ENCODE data around the gene NFE2L3.

- TF ChIP-seq, protein P1, sequence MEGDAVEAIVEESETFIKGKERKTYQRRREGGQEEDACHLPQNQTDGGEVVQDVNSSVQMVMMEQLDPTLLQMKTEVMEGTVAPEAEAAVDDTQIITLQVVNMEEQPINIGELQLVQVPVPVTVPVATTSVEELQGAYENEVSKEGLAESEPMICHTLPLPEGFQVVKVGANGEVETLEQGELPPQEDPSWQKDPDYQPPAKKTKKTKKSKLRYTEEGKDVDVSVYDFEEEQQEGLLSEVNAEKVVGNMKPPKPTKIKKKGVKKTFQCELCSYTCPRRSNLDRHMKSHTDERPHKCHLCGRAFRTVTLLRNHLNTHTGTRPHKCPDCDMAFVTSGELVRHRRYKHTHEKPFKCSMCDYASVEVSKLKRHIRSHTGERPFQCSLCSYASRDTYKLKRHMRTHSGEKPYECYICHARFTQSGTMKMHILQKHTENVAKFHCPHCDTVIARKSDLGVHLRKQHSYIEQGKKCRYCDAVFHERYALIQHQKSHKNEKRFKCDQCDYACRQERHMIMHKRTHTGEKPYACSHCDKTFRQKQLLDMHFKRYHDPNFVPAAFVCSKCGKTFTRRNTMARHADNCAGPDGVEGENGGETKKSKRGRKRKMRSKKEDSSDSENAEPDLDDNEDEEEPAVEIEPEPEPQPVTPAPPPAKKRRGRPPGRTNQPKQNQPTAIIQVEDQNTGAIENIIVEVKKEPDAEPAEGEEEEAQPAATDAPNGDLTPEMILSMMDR (IDR thresholded peaks at IDR 0.05 in 2 of 3, conservative IDR thresholded peaks at IDR 0.05 in 1 of 3; ENCODE audit: insufficient read depth in 2 of 3, low read depth in 1 of 3, low read length in 3 of 3), result no peak
- TF ChIP-seq PHF21A (IDR thresholded peaks at IDR 0.05; ENCODE audit: borderline replicate concordance, low read depth) (no peak), HCFC1 (IDR thresholded peaks at IDR 0.05; ENCODE audit: low read depth, low read length) (no peak), ZNF609 (CRISPR knock-in tag; IDR thresholded peaks at IDR 0.05; ENCODE audit: borderline replicate concordance) (no peak), LCOR (CRISPR knock-in tag; IDR thresholded peaks at IDR 0.05) (no peak), CHD2 (IDR thresholded peaks at IDR 0.05; ENCODE audit: low read depth, low read length) (no peak), CREM (IDR thresholded peaks at IDR 0.05; ENCODE audit: low read depth) (no peak)
- TF ChIP-seq, protein P2, sequence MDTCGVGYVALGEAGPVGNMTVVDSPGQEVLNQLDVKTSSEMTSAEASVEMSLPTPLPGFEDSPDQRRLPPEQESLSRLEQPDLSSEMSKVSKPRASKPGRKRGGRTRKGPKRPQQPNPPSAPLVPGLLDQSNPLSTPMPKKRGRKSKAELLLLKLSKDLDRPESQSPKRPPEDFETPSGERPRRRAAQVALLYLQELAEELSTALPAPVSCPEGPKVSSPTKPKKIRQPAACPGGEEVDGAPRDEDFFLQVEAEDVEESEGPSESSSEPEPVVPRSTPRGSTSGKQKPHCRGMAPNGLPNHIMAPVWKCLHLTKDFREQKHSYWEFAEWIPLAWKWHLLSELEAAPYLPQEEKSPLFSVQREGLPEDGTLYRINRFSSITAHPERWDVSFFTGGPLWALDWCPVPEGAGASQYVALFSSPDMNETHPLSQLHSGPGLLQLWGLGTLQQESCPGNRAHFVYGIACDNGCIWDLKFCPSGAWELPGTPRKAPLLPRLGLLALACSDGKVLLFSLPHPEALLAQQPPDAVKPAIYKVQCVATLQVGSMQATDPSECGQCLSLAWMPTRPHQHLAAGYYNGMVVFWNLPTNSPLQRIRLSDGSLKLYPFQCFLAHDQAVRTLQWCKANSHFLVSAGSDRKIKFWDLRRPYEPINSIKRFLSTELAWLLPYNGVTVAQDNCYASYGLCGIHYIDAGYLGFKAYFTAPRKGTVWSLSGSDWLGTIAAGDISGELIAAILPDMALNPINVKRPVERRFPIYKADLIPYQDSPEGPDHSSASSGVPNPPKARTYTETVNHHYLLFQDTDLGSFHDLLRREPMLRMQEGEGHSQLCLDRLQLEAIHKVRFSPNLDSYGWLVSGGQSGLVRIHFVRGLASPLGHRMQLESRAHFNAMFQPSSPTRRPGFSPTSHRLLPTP (IDR thresholded peaks at IDR 0.05; ENCODE audit: borderline replicate concordance, extremely low read depth, insufficient read length), result no peak
- TF ChIP-seq, protein P3, sequence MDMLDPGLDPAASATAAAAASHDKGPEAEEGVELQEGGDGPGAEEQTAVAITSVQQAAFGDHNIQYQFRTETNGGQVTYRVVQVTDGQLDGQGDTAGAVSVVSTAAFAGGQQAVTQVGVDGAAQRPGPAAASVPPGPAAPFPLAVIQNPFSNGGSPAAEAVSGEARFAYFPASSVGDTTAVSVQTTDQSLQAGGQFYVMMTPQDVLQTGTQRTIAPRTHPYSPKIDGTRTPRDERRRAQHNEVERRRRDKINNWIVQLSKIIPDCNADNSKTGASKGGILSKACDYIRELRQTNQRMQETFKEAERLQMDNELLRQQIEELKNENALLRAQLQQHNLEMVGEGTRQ (CRISPR knock-in tag; IDR thresholded peaks at IDR 0.05), result no peak
Observed at GRCh38 chr7:26227987-26228386, 76.0 kb downstream of the NFE2L3 start.
